DND-41 (cell line): ENCODE results near the gene TAF7.

Source experiments
- EZH2 ChIP-seq: IDR thresholded peaks from 3 replicates; pipeline ENCODE4 v1.6.1; 2012; ENCODE audit warnings: borderline replicate concordance, low read depth, mild to moderate bottlenecking, moderate library complexity, low read length, inconsistent platforms; ENCODE audit not compliant: severe bottlenecking
- TF ChIP-seq, protein P1 (sequence below): IDR thresholded peaks from 2 replicates; pipeline ENCODE4 v1.5.1; 2012; ENCODE audit warnings: borderline replicate concordance, low read length, moderate library complexity, mild to moderate bottlenecking; ENCODE audit not compliant: poor library complexity, severe bottlenecking; ENCODE audit errors: extremely low read depth

DNA sequence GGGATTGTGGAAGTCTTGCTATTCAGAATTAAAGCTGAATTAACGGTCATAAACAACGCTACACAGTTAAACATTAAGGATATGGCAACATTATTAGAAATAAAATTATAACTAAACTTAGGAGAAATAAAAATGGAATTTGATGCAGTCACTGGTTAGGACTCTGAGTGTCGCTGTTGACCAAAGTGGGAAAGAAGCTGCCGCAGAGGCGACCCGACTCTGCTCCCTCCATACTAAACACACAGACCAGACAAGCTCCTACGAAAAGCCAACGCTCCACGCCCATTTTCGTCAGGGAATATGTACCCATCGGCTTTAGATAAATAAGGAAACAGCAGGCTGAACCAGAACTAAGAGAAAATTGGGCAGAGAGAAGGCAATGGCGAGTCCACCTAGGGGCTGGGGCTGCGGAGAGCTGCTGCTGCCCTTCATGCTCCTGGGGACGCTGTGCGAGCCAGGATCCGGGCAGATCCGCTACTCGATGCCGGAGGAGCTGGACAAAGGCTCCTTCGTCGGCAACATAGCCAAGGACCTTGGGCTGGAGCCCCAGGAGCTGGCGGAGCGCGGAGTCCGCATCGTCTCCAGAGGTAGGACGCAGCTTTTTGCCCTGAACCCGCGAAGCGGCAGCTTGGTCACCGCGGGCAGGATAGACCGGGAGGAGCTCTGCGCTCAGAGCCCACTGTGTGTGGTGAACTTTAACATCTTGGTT is 43.5 kb upstream of the TAF7 start, which contains the start of gene PCDHGA5:
- TF ChIP-seq, protein P1, sequence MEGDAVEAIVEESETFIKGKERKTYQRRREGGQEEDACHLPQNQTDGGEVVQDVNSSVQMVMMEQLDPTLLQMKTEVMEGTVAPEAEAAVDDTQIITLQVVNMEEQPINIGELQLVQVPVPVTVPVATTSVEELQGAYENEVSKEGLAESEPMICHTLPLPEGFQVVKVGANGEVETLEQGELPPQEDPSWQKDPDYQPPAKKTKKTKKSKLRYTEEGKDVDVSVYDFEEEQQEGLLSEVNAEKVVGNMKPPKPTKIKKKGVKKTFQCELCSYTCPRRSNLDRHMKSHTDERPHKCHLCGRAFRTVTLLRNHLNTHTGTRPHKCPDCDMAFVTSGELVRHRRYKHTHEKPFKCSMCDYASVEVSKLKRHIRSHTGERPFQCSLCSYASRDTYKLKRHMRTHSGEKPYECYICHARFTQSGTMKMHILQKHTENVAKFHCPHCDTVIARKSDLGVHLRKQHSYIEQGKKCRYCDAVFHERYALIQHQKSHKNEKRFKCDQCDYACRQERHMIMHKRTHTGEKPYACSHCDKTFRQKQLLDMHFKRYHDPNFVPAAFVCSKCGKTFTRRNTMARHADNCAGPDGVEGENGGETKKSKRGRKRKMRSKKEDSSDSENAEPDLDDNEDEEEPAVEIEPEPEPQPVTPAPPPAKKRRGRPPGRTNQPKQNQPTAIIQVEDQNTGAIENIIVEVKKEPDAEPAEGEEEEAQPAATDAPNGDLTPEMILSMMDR: peak; percentile 8
- no peak for TF ChIP-seq EZH2
